Spinal cord (tissue), 10 donors: ENCODE results near the gene CFAP74. TPM values are rescaled to one million over a fixed set of nuclear protein-coding genes. Genes with fewer than 3 reads are reported as not detected.

ENCODE experiments used
- DNase-seq, 6 donors: peaks; one replicate each; pipeline versions ENCODE4 v3.0.0 to v3.0.0-alpha.2; 2013 to 2015; ENCODE audit warnings: low spot score in 6 of 6, low read depth in 4 of 6
- H3K27ac ChIP-seq: one replicate; pipeline ENCODE4 v1.5.1; 2013; ENCODE audit warnings: low read depth, low read length, control low read depth
- H3K27me3 ChIP-seq: one replicate; pipeline ENCODE4 v1.6.1; 2013; ENCODE audit warnings: low read length; ENCODE audit not compliant: control insufficient read depth, insufficient read depth
- H3K36me3 ChIP-seq: one replicate; pipeline ENCODE4 v1.6.1; 2013; ENCODE audit warnings: low read length; ENCODE audit not compliant: control insufficient read depth, insufficient read depth
- H3K4me1 ChIP-seq: one replicate; pipeline ENCODE4 v1.6.1; 2013; ENCODE audit warnings: low read length; ENCODE audit not compliant: control insufficient read depth, insufficient read depth
- H3K4me3 ChIP-seq: one replicate; pipeline ENCODE4 v1.5.1; 2013; ENCODE audit warnings: low read depth, low read length, control low read depth
- H3K9me3 ChIP-seq: one replicate; pipeline ENCODE4 v1.6.1; 2013; ENCODE audit warnings: low read length; ENCODE audit not compliant: control insufficient read depth, insufficient read depth
- WGBS: methylation state at CpG from one replicate; pipeline ENCODE4 v1.1.5; 2013; ENCODE audit warnings: missing lambda C conversion rate; ENCODE audit not compliant: insufficient coverage; 5-methylcytosine and 5-hydroxymethylcytosine counted together
- polyA plus RNA-seq, 2 donors: library from polyadenylated mRNA; unstranded; fragments of 120-200 nt; gene quantifications; one replicate each; pipeline ENCODE4 v1.2.1, GENCODE V29; 2013; ENCODE audit not compliant: insufficient read length in 2 of 2
- total RNA-seq, 2 donors: library from RNA; depleted of rRNA in 1 of 2; stranded (reverse); fragments of 120-200 nt in 1 of 2; fragments of >200 nt in 1 of 2; gene quantifications; one replicate each; pipeline versions ENCODE4 v1.2.3 to v1.2.4, GENCODE V29; 2013 to 2014
- donor health status: healthy.

The CFAP74 gene
- total and polyA plus RNA-seq, 4 donors: 0.59 to 5.6 (median 4.6) TPM

GRCh38 chr1:2004856-2005255 is 1.3 kb upstream of the CFAP74 start:
- Histone ChIP-seq H3K9me3 (no peaks in the 10 kb centered on the region), H3K36me3 (no peaks in the 10 kb centered on the region), H3K27me3 (no peaks in the 10 kb centered on the region), H3K4me3 (no peak overlapping the region), H3K27ac (no peak overlapping the region), H3K4me1 (peaks cover 10% of the 10 kb centered on the region)
- no peak for DNase-seq
- WGBS: 75% methylated on average over 17 of the region's 21 CpGs

GRCh38 chr1:2001773-2002411 is 1.7 kb downstream of the CFAP74 start:
- H3K4me3 ChIP-seq: no peak overlapping the region
- H3K4me1 ChIP-seq: peaks cover 10% of the 10 kb centered on the region
- no peak overlapping the region for H3K27ac ChIP-seq
- no peaks in the 10 kb centered on the region for H3K36me3 ChIP-seq
- H3K9me3 ChIP-seq: no peaks in the 10 kb centered on the region
- no peak for DNase-seq
- no peaks in the 10 kb centered on the region for H3K27me3 ChIP-seq
- 86% methylated on average over 9 of the region's 13 CpGs for WGBS

GRCh38 chr1:2000850-2001249 is 2.7 kb downstream of the CFAP74 start:
- no peak for DNase-seq
- WGBS: 91% methylated on average over 5 of the region's 9 CpGs
- no peaks in the 10 kb centered on the region for H3K36me3 ChIP-seq
- no peaks in the 10 kb centered on the region for H3K27me3 ChIP-seq
- H3K4me3 ChIP-seq: no peak overlapping the region
- H3K4me1 ChIP-seq: peaks cover 10% of the 10 kb centered on the region
- H3K9me3 ChIP-seq: no peaks in the 10 kb centered on the region
- no peak overlapping the region for H3K27ac ChIP-seq

GRCh38 chr1:2000432-2000831 is 3.2 kb downstream of the CFAP74 start:
- 90% methylated on average over 5 of the region's 7 CpGs for WGBS
- Histone ChIP-seq H3K27ac (no peak overlapping the region), H3K4me3 (no peak overlapping the region), H3K36me3 (no peaks in the 10 kb centered on the region), H3K9me3 (no peaks in the 10 kb centered on the region), H3K4me1 (peaks cover 10% of the 10 kb centered on the region), H3K27me3 (no peaks in the 10 kb centered on the region)
- no peak for DNase-seq

GRCh38 chr1:1997576-1997975 is 6.0 kb downstream of the CFAP74 start:
- H3K36me3 ChIP-seq: no peaks in the 10 kb centered on the region
- no peaks in the 10 kb centered on the region for H3K9me3 ChIP-seq
- WGBS: 15% methylated on average over 2 of the region's 6 CpGs
- H3K4me1 ChIP-seq: no peaks in the 10 kb centered on the region
- H3K27ac ChIP-seq: no peak overlapping the region
- no peak overlapping the region for H3K4me3 ChIP-seq
- peaks cover 2% of the 10 kb centered on the region for H3K27me3 ChIP-seq
- peak in 1 of 6 donors; percentile 67 for DNase-seq

- Histone ChIP-seq H3K27ac (no peak overlapping the region), H3K27me3 (peaks cover 2% of the 10 kb centered on the region), H3K9me3 (no peaks in the 10 kb centered on the region), H3K36me3 (no peaks in the 10 kb centered on the region), H3K4me3 (no peak overlapping the region), H3K4me1 (no peaks in the 10 kb centered on the region)
- 90% methylated on average over 10 of the region's 12 CpGs for whole genome bisulfite sequencing
- no peak for DNase-seq
Observed at GRCh38 chr1:1996207-1996651, 7.4 kb downstream of the CFAP74 start.

GRCh38 chr1:1994536-1994935 is 9.1 kb downstream of the CFAP74 start:
- H3K27ac ChIP-seq: no peak overlapping the region
- H3K36me3 ChIP-seq: no peaks in the 10 kb centered on the region
- peaks cover 2% of the 10 kb centered on the region for H3K27me3 ChIP-seq
- no peak for DNase-seq
- peaks cover 3% of the 10 kb centered on the region for H3K4me1 ChIP-seq
- H3K4me3 ChIP-seq: no peak overlapping the region
- WGBS: 41% methylated on average over 5 of the region's 8 CpGs
- H3K9me3 ChIP-seq: no peaks in the 10 kb centered on the region

- H3K27me3 ChIP-seq: peaks cover 2% of the 10 kb centered on the region
- no CpG with 5 or more reads among the region's 10 CpGs for WGBS
Observed at GRCh38 chr1:1990222-1990621, 13.4 kb downstream of the CFAP74 start.

GRCh38 chr1:1989789-1990188 is 13.8 kb downstream of the CFAP74 start:
- no peak for DNase-seq
- Histone ChIP-seq H3K27me3 (peaks cover 2% of the 10 kb centered on the region), H3K36me3 (peaks cover 16% of the 10 kb centered on the region), H3K4me3 (no peak overlapping the region), H3K4me1 (peaks cover 3% of the 10 kb centered on the region), H3K27ac (peak overlapping the region; percentile 22), H3K9me3 (no peaks in the 10 kb centered on the region)
- 88% methylated on average over 6 of the region's 9 CpGs for WGBS

More at GRCh38 chr1:1990222-1990621, 13.4 kb downstream of the CFAP74 start:
- DNase-seq: peak in 1 of 6 donors; percentile 24
- Histone ChIP-seq H3K36me3 (peaks cover 14% of the 10 kb centered on the region), H3K27ac (peak overlapping the region; percentile 22), H3K4me1 (peaks cover 3% of the 10 kb centered on the region), H3K9me3 (no peaks in the 10 kb centered on the region), H3K4me3 (no peak overlapping the region)

GRCh38 chr1:1989102-1989542 is 14.5 kb downstream of the CFAP74 start:
- no peak overlapping the region for H3K4me3 ChIP-seq
- no peak overlapping the region for H3K27ac ChIP-seq
- 41% methylated on average over 20 of the region's 22 CpGs for WGBS
- peaks cover 3% of the 10 kb centered on the region for H3K4me1 ChIP-seq
- peaks cover 16% of the 10 kb centered on the region for H3K36me3 ChIP-seq
- H3K27me3 ChIP-seq: no peaks in the 10 kb centered on the region
- H3K9me3 ChIP-seq: no peaks in the 10 kb centered on the region
- DNase-seq: peak in 1 of 6 donors; percentile 17
